Upper lobe of left lung (tissue), 6 donors: ENCODE measurements around the gene DHRS12. TPM values are rescaled to one million over a fixed set of nuclear protein-coding genes. Genes with fewer than 3 reads are reported as not detected.

Experiments used
- ATAC-seq, 2 donors: fragments of 200-7000 bp; cut with Tn5 transposase; one replicate each; pipeline ENCODE4 v1.9.1; 2022; ENCODE audit warnings: mild to moderate bottlenecking in 2 of 2, moderate library complexity in 2 of 2; ENCODE audit not compliant: low FRiP score in 2 of 2
- DNase-seq, 2 donors: peaks; one replicate each; pipeline ENCODE4 v3.0.0-alpha.2; 2019 to 2020
- H3K27ac ChIP-seq, 4 donors: fragments of 200-600 bp; sonication (generic); one replicate each; pipeline ENCODE4 v1.5.1; 2016 to 2019
- H3K27me3 ChIP-seq, 4 donors: fragments of 200-600 bp; sonication (generic); one replicate each; pipeline ENCODE4 v1.5.1; 2017 to 2019
- H3K36me3 ChIP-seq, 4 donors: fragments of 200-600 bp; sonication (generic); one replicate each; pipeline ENCODE4 v1.5.1; 2016 to 2019
- H3K4me1 ChIP-seq, 4 donors: fragments of 200-600 bp; sonication (generic); one replicate each; pipeline ENCODE4 v1.5.1; 2018 to 2019
- H3K4me3 ChIP-seq, 4 donors: fragments of 200-600 bp; sonication (generic); one replicate each; pipeline ENCODE4 v1.5.1; 2017 to 2019; ENCODE audit warnings: mild to moderate bottlenecking in 2 of 4, moderate library complexity in 1 of 4
- H3K9me3 ChIP-seq, 4 donors: fragments of 200-600 bp; sonication (generic); one replicate each; pipeline ENCODE4 v1.5.1; 2018 to 2019
- CTCF ChIP-seq, 6 experiments: fragments of 450-650 bp in 4 of 6; fragments of 200-600 bp in 2 of 6; sonication (generic) in 2 of 6; IDR thresholded peaks; one replicate each; pipeline ENCODE4 v1.5.1; 2016 to 2019; ENCODE audit warnings: antibody characterized with exemption in 6 of 6
- EP300 ChIP-seq, 4 donors: sonication (generic); formaldehyde crosslinking; IDR thresholded peaks; one replicate each; pipeline ENCODE4 v1.5.1; 2017; ENCODE audit warnings: antibody characterized with exemption in 4 of 4, control low read depth in 2 of 4
- POLR2A ChIP-seq, 4 donors: fragments of 450-650 bp; IDR thresholded peaks; one replicate each; pipeline ENCODE4 v1.5.1; 2016 to 2017; ENCODE audit warnings: antibody characterized with exemption in 4 of 4, mild to moderate bottlenecking in 2 of 4
- POLR2AphosphoS5 ChIP-seq, 2 donors: sonication (generic); formaldehyde crosslinking; IDR thresholded peaks; one replicate each; pipeline ENCODE4 v1.5.1; 2017; ENCODE audit warnings: antibody characterized with exemption in 2 of 2
- WGBS, 2 donors: methylation state at CpG; one replicate each; pipeline ENCODE4 v1.1.5; 2017 to 2018; 5-methylcytosine and 5-hydroxymethylcytosine counted together
- total RNA-seq, 6 donors: library from RNA; depleted of rRNA in 4 of 6; stranded (reverse); fragments of >200 nt in 4 of 6; gene quantifications; one replicate each; pipeline versions ENCODE4 v1.1.0 to v1.2.1, GENCODE V29; 2016 to 2021
- donor health status: DM: no; HTN: no; CAD: no; lungs with moderate emphysema.
- donor health status: DM: no; HTN: yes; CAD: no; lungs with severe emphysema.

Gene DHRS12
- total RNA-seq, 6 donors from 2014 or later, result 11.7 to 19.1 (median 17.6) TPM

- TF ChIP-seq CTCF (IDR thresholded peaks at IDR 0.05), result no peak
- no peak for TF ChIP-seq POLR2AphosphoS5 (IDR thresholded peaks at IDR 0.05)
- no peak for TF ChIP-seq POLR2A (IDR thresholded peaks at IDR 0.05)
- TF ChIP-seq EP300 (IDR thresholded peaks at IDR 0.05), result no peak
- peaks cover 0 to 27% (median 7%) of the 10 kb centered on the region in 4 donors for H3K4me1 ChIP-seq
- DNase-seq, result no peak
- no peaks in the 10 kb centered on the region for H3K36me3 ChIP-seq
- H3K4me3 ChIP-seq, result no peak overlapping the region
- peak overlapping the region in 1 of 4 donors; percentile 76 for H3K27ac ChIP-seq
- 95% methylated on average over 2 of the region's 2 CpGs for WGBS, 2 donors
- no peaks in the 10 kb centered on the region for H3K27me3 ChIP-seq
- no peaks in the 10 kb centered on the region for H3K9me3 ChIP-seq
- ATAC-seq, result no peak
Observed at GRCh38 chr13:51829568-51829899, 25.6 kb upstream of the DHRS12 start.

- Histone ChIP-seq H3K9me3 (no peaks in the 10 kb centered on the region), H3K27me3 (no peaks in the 10 kb centered on the region), H3K4me1 (peaks cover 0 to 27% (median 7%) of the 10 kb centered on the region in 4 donors), H3K36me3 (no peaks in the 10 kb centered on the region), H3K27ac (peak overlapping the region in 2 of 4 donors; percentile 46 to 76), H3K4me3 (no peak overlapping the region)
- ATAC-seq (no peak), DNase-seq (no peak)
- TF ChIP-seq POLR2AphosphoS5 (IDR thresholded peaks at IDR 0.05), result no peak
- TF ChIP-seq CTCF (IDR thresholded peaks at IDR 0.05), result no peak
- no peak for TF ChIP-seq EP300 (IDR thresholded peaks at IDR 0.05)
- TF ChIP-seq POLR2A (IDR thresholded peaks at IDR 0.05), result no peak
- whole genome bisulfite sequencing, 2 donors, result 84 to 85% methylated on average over 8 of the region's 8 CpGs
Observed at GRCh38 chr13:51828730-51829567, 25.0 kb upstream of the DHRS12 start.

GRCh38 chr13:51827254-51827653 lies 23.3 kb upstream of the DHRS12 start:
- WGBS, 2 donors, result 56 to 61% methylated on average over 4 of the region's 4 CpGs
- DNase-seq (no peak), ATAC-seq (no peak)
- Histone ChIP-seq H3K27ac (peak overlapping the region; percentile 41 to 82 (median 59)), H3K36me3 (no peaks in the 10 kb centered on the region), H3K9me3 (no peaks in the 10 kb centered on the region), H3K27me3 (no peaks in the 10 kb centered on the region), H3K4me3 (no peak overlapping the region), H3K4me1 (peaks cover 0 to 27% (median 8%) of the 10 kb centered on the region in 4 donors)
- no peak for TF ChIP-seq POLR2A (IDR thresholded peaks at IDR 0.05)
- TF ChIP-seq EP300 (IDR thresholded peaks at IDR 0.05), result no peak
- TF ChIP-seq CTCF (IDR thresholded peaks at IDR 0.05), result no peak
- no peak for TF ChIP-seq POLR2AphosphoS5 (IDR thresholded peaks at IDR 0.05)

- WGBS, 2 donors, result 42 to 48% methylated on average over 2 to 7 of the region's 7 CpGs
- H3K27me3 ChIP-seq, result no peaks in the 10 kb centered on the region
- DNase-seq, result no peak
- peak overlapping the region; percentile 41 to 82 (median 59) for H3K27ac ChIP-seq
- no peak for TF ChIP-seq POLR2A (IDR thresholded peaks at IDR 0.05)
- no peak for TF ChIP-seq CTCF (IDR thresholded peaks at IDR 0.05)
- no peak for TF ChIP-seq POLR2AphosphoS5 (IDR thresholded peaks at IDR 0.05)
- TF ChIP-seq EP300 (IDR thresholded peaks at IDR 0.05), result no peak
- no peaks in the 10 kb centered on the region for H3K9me3 ChIP-seq
- H3K4me3 ChIP-seq, result no peak overlapping the region
- no peak for ATAC-seq
- no peaks in the 10 kb centered on the region for H3K36me3 ChIP-seq
- peaks cover 0 to 33% (median 12%) of the 10 kb centered on the region in 4 donors for H3K4me1 ChIP-seq
Observed at GRCh38 chr13:51826606-51827005, 22.6 kb upstream of the DHRS12 start.
